Gastrocnemius medialis (tissue), 4 donors: ENCODE data around the gene IGF1R.

Experiments
- CTCF ChIP-seq, 5 experiments: fragments of 450-650 bp in 3 of 5; fragments of 200-600 bp in 2 of 5; sonication (generic) in 2 of 5; IDR thresholded peaks in 4 of 5; conservative IDR thresholded peaks in 1 of 5; 1 replicate in 4 of 5; 2 replicates in 1 of 5; pipeline ENCODE4 v1.5.1; 2016 to 2019; ENCODE audit warnings: antibody characterized with exemption in 5 of 5, mild to moderate bottlenecking in 3 of 5, moderate library complexity in 3 of 5
- POLR2A ChIP-seq, 2 donors: fragments of 450-650 bp; IDR thresholded peaks; one replicate each; pipeline ENCODE4 v1.6.1; 2017; ENCODE audit warnings: antibody characterized with exemption in 2 of 2, mild to moderate bottlenecking in 2 of 2, moderate library complexity in 2 of 2

GRCh38 chr15:98917417-98917816 is 269.1 kb downstream of the IGF1R start:
- TF ChIP-seq CTCF (IDR thresholded peaks at IDR 0.05 in 4 of 5, conservative IDR thresholded peaks at IDR 0.05 in 1 of 5) = no peak
- TF ChIP-seq POLR2A (IDR thresholded peaks at IDR 0.05) = no peak
